Measurements from ENCODE around the gene UST. TPM values are rescaled to one million over a fixed set of nuclear protein-coding genes. Genes with fewer than 3 reads are reported as not detected.

Gene UST
- total RNA-seq, 1 experiment from 2014 or later: 0.37 TPM

DNA sequence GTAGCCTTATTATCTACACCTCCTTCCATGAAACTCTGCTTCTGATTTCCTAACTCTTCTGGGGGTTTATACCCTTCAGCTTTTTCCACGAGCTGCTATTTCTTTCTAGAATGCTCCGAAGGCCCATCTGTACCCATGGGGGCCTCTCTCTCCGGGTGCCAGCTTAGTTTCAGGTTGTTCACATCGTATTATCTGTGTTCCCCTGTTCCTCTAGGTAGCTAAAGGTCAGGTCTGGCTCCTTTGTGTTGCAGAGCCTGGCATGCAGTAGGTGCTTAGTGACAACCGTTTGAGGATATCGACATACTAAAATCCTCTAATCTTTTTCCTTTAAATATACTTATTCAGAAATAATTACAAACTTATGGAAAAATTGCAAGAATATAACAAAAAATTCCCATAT is 73.0 kb downstream of the UST start:
- no peak for DNase-seq (ENCODE audit: low read depth)
- in situ Hi-C loops (cut with HindIII; ENCODE audit: low pct_unique_long_range_greater_than_20kb, low sequenced_read_pairs): no loop called here

DNA sequence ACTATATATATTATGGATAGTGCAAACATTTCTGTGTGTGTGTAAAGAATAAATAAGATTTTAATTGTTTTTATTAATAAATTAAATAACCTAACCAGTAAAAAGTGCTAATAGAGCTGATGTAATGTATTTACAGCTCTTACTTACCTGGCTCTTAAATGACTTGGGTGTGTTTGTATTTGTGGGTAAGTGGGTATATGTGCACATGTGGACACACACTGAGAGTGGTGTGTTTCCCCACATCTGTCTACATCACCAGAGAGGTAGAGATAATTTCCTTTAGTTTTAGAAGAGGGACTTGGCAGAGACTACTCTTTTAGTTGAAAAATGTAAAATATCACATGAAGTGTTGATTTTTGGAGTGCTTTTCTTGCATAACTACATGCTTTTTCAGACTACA is 76.0 kb downstream of the UST start:
- in situ Hi-C loops (cut with HindIII; ENCODE audit: low pct_unique_long_range_greater_than_20kb, low sequenced_read_pairs): no loop called here
- DNase-seq (ENCODE audit: low read depth): no peak

DNA sequence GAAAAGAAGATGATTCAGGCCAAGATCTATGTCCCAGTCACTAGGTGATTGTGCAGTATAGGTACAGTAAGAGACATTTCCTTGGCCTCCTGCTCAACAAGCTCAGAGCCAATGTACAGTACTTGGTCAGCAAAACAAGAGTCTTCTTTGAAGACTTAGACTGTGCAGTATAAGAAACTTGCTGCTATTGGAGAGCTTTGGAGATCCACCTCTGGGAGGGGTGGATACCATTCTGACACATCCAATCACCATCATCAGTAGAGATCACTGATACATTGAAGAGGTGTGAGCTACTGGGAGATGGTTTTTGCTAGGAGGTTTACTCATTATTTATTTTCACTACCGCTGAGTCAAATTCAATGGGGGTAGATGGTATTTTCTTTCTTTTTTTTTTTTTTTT is 77.5 kb downstream of the UST start:
- DNase-seq (ENCODE audit: low read depth): no peak
- in situ Hi-C loops (cut with HindIII; ENCODE audit: low pct_unique_long_range_greater_than_20kb, low sequenced_read_pairs): no loop called here

DNA sequence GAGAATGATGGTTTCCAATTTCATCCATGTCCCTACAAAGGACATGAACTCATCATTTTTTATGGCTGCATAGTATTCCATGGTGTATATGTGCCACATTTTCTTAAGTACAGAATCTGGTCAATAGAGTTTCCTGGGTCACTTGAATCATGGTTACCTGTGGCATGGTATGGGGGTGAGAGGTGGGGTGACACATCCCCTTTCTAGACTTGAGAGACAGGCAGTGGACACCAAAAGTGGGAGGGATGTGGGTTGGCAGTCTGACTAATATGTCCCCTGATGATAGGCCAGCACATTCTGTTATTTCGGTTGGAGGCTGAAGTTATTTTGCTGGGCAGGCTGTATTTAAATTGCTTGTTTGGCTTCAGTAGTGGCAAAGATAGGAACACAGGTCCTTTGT is 78.1 kb downstream of the UST start:
- DNase-seq (ENCODE audit: low read depth): no peak
- in situ Hi-C loops (cut with HindIII; ENCODE audit: low pct_unique_long_range_greater_than_20kb, low sequenced_read_pairs): no loop called here

DNA sequence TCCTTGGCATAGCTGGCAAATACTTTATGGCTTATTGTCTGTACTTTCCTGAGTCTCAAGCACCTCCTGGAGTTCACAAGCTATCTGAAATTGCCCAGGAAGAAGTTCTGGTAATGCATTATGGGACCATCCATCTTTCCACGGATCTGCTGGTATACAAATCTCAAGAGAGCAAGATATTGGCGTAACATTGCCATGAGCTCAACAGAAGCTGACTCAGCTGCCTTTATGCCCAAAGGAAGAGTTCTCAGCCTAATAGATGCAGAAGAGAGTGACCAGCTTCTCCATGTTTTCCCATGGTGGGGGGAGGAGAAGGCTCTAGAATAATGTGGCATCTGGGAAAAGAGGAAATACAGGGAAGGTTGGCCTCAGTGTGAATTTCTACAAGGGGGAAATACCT is 78.7 kb downstream of the UST start:
- in situ Hi-C loops (cut with HindIII; ENCODE audit: low pct_unique_long_range_greater_than_20kb, low sequenced_read_pairs): no loop called here
- no peak for DNase-seq (ENCODE audit: low read depth)

DNA sequence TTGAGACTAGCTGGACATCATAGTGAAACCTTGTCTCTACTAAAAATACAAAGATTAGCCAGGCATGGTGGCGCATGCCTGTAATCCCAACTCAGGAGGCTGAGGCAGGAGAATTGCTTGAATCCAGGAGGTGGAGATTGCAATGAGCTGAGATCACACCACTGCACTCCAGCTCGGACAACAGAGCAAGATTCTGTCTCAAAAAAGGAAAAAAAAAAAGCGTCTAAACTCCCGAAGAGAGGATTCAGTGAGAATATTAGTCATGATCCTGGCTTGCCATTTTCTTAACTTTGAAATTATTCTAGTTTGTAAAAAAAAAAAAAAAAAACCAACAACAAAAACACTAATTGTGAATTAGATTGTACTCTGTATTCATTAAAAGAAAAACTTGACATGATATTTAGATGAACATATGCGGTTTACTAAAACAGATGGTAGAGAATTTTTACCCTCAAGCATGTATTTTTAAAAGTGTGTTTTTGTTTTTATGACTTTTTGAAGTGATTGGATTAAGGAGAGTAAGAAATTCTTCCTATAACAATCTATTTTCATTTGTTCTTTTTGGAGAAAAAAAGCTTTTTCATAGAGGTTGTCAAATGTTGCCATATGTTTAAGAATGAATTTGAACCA is 80.7 kb downstream of the UST start:
- DNase-seq (ENCODE audit: low read depth): no peak
- in situ Hi-C loops (cut with HindIII; ENCODE audit: low pct_unique_long_range_greater_than_20kb, low sequenced_read_pairs): no loop called here

DNA sequence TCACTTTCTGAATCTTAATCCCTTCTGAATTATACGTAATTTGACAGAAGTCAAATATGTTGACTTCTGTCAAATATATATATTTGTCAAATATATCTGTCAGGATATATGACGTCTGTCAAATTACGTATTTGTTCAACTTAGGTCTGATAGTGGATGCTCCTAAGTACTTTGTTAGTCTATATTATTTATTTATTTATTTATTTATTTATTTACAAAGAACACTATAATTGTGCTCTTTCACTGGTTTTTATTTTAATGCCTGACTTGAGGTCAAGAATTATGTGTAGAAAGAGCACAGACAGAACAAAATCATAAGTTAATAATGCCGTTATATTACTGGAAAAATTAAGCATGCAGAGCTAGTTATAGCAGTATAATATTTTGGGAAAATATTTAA is 81.2 kb downstream of the UST start:
- no peak for DNase-seq (ENCODE audit: low read depth)
- in situ Hi-C loops (cut with HindIII; ENCODE audit: low pct_unique_long_range_greater_than_20kb, low sequenced_read_pairs): no loop called here

DNA sequence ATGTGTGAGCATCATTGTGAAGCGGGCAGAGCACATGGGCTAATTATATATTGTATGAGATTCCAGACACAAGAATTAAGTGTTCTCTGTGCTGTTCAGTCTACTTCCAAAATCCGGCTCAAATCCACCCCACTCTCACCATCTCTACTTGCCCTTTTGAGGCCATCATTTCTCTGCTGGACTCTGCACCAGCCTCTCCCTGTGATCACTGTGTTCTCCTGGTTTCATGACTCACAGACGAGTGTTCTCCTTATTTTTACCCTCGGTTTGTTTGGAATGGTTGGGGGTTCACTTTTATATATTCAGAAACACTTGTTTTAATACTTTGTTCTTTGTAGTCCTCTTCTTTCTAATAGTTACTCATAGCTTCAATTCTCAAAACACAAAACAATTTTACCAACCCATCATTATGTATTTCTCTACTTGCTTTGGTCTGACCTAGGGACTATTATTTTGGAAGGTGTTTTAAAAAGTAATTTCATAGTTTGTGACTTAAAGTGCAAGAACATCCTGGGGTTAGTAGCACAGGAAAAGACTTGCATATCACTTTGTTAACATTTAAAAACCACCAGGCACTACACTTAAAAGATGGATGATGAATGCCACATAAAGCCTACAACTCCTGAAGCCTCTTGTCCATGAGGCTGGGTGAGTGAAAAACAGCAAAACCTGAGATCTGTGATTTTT is 82.7 kb downstream of the UST start:
- no peak for DNase-seq (ENCODE audit: low read depth)
- in situ Hi-C loops (cut with HindIII; ENCODE audit: low pct_unique_long_range_greater_than_20kb, low sequenced_read_pairs): no loop called here

DNA sequence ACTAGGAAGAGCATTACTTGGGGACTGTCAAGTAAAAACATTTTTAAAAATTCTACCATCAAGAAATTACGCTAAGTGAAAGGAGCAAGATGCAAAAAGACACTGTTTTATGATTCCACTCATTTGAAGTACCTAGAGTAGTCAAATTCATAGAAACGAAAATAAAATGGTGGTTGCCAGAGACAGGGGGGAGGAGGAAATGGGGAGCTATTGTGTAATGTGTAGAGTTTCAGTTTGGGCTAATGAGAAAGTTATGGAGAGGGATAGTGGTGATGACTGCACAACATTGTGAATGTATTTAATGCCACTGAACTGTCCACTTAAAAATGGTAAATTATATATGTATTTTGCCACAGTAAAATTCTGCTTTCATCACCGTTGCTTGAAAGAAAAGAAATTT is 83.8 kb downstream of the UST start:
- in situ Hi-C loops (cut with HindIII; ENCODE audit: low pct_unique_long_range_greater_than_20kb, low sequenced_read_pairs): no loop called here
- no peak for DNase-seq (ENCODE audit: low read depth)

DNA sequence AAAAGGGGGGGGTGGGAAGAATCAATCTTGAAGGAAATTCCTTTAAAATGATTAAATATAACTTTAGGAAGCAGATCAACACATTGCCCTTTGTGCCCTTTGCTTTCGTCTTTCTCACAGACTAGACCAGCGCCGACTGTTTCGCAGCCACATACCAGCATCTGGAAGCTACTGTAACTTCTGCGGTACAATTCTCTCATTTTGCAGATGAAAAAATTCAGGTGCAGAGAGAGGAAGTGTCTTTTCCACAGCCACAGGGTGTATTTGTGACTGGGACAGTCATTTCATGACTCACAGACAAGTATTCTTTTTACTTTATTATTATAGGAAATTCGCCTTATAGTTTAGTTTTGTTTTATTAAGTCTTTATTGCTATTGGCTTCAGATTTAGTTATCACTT is 84.2 kb downstream of the UST start:
- no peak for DNase-seq (ENCODE audit: low read depth)
- in situ Hi-C loops (cut with HindIII; ENCODE audit: low pct_unique_long_range_greater_than_20kb, low sequenced_read_pairs): no loop called here

DNA sequence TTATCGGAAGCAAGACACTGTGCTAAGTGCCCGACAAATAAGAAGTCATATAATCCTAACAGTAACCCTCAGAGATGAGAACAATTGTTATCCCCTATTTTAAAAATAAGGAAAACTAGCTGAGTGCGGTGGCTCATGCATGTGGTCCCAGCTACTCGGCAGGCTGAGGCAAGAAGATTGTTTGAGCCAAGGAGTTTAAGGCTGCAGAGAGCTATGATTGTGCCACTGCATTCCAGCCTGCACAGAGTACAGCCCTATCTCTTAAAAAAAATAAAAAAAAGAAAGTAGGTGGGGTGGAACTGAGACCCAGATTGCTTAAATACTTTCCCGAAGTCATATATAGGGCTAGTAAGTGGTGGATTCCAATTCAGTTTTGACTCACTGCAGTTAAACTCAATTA is 84.7 kb downstream of the UST start:
- in situ Hi-C loops (cut with HindIII; ENCODE audit: low pct_unique_long_range_greater_than_20kb, low sequenced_read_pairs): no loop called here
- no peak for DNase-seq (ENCODE audit: low read depth)

DNA sequence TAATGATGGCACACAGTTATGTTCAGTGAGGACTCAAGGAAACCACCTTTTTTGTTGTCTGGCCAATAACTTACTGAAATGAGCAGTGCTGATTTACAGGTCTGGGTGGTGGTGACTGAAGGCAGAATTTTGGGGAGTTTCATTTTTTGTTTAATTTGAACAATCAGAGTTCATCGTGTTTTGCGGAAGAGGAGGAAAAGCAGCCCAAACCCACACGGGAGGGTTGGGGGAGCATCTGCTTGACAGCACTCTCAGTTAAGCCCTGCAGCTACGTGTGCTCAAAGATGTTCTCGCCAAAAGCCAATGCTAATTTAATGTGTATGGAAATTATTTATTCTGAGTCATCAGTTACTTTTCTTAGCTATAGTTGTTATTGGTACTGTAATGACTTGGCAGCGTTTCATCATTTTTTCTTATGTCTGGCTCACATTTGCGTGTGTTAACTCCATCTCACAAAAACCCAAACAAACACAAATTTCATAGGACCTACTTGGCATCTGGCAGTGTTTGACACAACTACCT is 89.2 kb downstream of the UST start:
- DNase-seq (ENCODE audit: low read depth): no peak
- in situ Hi-C loops (cut with HindIII; ENCODE audit: low pct_unique_long_range_greater_than_20kb, low sequenced_read_pairs): no loop called here

DNA sequence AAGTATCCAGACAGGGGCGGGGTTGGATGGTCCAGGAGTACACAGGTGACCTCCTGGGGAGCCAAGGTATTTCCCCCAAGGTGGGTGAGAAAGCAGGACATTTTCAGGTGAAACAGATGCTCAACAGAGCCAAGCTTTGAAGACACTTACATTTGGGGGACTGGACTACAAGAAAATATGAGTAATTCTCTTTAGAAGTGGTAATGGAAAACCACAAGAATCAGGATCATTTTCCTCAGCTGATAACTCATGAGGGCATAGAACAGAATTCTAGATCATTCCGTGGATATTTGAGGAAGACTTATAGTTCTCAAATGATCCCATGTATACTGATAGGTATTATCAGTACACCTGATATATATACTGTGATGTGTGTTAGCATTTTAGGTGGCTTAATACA is 89.9 kb downstream of the UST start:
- DNase-seq (ENCODE audit: low read depth): no peak
- in situ Hi-C loops (cut with HindIII; ENCODE audit: low pct_unique_long_range_greater_than_20kb, low sequenced_read_pairs): no loop called here

DNA sequence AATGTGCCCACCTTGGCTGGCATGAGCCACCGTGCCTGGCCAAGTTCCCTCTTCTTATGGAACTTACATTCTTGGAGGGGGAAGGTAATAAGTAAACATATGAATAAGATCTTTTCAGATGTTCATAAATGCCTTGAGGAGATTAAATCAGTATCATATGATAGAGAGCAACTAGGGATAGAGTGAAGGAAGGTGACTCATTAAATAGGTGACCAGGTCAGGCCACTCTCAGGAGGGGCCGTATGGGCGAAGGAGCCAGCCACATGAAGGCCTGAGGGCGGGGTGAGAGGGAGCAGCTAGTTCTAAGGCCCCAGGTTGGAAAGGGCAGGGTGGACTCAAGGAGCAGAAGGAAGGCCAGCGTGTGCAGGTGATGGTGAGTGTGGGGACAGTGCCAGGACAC is 91.1 kb downstream of the UST start:
- no peak for DNase-seq (ENCODE audit: low read depth)
- in situ Hi-C loops (cut with HindIII; ENCODE audit: low pct_unique_long_range_greater_than_20kb, low sequenced_read_pairs): no loop called here

DNA sequence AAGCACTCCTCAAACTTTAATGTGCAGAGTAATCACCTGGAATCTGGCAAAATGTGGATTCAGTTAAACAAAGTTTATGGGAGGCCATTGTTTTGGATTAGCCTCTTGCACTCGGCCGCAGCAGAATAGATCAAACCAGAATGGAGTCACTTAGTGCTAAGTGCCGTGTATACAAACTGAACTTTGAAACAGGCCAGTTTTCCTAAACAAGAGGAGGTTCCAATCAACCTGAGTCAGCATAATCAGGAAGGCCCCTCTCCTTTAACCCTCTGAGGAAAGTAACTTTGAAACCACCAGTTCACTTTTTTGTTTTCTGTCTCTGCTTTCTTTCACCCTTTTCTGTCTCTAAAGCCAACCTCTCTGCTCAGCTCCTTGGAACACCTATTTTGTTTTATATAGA is 92.2 kb downstream of the UST start:
- in situ Hi-C loops (cut with HindIII; ENCODE audit: low pct_unique_long_range_greater_than_20kb, low sequenced_read_pairs): no loop called here
- DNase-seq (ENCODE audit: low read depth): no peak

DNA sequence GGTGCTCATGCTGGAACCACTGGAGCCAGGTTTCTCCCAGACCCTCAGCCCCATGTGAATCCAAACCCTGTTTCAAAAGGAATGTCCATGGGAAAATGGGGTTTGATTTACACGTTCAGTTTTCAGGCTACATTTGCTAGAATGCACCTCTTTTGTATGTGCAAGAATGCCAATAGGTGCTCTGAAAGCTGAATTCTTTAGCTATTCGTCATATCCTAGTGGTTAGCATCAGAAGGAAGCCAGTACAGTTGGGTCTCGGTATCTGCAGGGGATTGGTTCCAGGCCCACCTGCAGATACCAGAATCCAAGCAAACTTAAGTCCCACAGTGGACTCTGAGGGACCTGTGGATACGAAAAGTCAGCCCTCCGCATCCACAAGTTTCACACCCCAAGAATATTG is 93.4 kb downstream of the UST start:
- DNase-seq (ENCODE audit: low read depth): no peak
- in situ Hi-C loops (cut with HindIII; ENCODE audit: low pct_unique_long_range_greater_than_20kb, low sequenced_read_pairs): no loop called here

DNA sequence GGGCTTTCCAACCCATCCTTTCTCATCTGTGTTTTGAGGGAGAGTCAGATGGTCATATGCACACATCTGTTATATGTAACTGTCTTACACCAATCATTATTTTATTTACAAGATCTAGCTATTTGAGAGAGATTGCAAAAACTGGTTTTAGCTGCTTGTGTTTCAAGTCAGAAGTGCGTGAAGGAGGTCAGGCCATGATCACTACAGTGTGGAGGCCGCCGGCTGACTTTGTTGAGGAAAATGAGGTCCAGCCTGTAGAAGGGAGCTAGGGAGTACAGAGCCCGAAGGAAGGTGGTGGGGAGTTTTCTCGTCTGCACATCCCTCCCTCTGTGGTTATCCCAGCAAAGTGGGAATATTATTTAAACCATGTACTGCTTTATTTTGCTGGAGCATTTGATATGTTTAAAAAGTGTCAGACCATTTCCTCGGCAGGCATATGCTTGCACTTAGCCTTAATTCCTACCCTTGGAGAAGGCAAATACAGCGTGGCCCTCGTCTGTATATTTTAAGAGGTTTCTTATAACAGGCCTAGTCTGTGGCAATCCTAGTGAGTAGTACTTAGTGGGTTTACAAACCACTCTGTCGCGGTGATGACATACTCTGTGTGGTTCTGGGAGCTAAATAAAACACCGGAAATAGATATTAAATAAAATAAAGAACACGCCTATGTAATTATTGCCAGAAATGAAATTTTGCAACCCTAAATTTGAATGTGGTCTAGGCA is 95.6 kb downstream of the UST start:
- in situ Hi-C loops (cut with HindIII; ENCODE audit: low pct_unique_long_range_greater_than_20kb, low sequenced_read_pairs): no loop called here
- no peak for DNase-seq (ENCODE audit: low read depth)

DNA sequence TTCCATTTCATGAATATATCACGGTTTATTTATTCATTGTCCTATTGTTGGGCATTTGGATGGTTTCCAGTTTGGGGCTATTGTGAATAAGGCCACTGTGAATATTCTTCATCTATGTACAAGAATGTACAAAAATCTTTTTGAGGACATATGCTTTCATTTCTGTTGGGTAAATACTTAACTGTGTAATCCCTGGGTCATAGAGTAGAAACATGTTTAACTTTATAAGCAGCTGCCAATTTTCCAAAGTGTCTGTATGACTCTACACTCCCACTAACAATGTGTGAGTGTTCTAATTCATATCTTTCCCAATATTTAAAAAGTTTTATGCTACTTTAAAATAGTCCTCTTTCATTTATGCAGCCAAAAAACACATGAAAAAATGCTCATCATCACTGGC is 98.6 kb downstream of the UST start:
- in situ Hi-C loops (cut with HindIII; ENCODE audit: low pct_unique_long_range_greater_than_20kb, low sequenced_read_pairs): no loop called here
- no peak for DNase-seq (ENCODE audit: low read depth)

Data from Caki2 (cell line).